ENCODE results near the gene SLC25A52. TPM values are rescaled to one million over a fixed set of nuclear protein-coding genes. Genes with fewer than 3 reads are reported as not detected.

The SLC25A52 gene
- total and polyA plus RNA-seq, 9 of the 15 experiments (the other 6 are each of a cell fraction or from before 2014, with no cell fraction given) = not detected

DNA sequence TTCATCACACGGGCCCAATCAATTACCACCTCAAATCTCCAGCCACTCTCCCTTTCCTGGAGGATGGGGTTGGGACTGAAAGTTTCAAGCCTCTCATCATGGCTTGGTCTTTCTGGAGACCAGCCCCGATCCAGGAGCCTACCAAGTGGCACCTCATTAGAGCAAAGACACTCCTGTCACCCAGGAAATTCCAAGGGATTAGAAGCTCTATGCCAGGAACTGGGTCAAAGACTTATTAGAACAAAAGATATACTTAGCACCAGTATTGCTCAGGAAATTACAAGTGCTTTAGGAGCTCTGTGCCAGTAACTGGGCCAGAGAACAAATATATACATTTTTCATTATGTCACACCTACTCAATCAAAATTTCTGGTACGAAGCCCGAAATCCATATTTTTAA lies 14.3 kb downstream of the SLC25A52 start (continued):
- no peak for TF ChIP-seq TEAD4 (IDR thresholded peaks at IDR 0.05; ENCODE audit: low read length)
- no peak for TF ChIP-seq TEAD4 (CRISPR knock-in tag; IDR thresholded peaks at IDR 0.05; ENCODE audit: borderline replicate concordance)
- no peak for TF ChIP-seq ELF1 (tag; IDR thresholded peaks at IDR 0.05)
- TF ChIP-seq, protein P1, sequence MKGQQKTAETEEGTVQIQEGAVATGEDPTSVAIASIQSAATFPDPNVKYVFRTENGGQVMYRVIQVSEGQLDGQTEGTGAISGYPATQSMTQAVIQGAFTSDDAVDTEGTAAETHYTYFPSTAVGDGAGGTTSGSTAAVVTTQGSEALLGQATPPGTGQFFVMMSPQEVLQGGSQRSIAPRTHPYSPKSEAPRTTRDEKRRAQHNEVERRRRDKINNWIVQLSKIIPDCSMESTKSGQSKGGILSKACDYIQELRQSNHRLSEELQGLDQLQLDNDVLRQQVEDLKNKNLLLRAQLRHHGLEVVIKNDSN (CRISPR knock-in tag; IDR thresholded peaks at IDR 0.05) = no peak
- no peak for TF ChIP-seq TRIM24 (IDR thresholded peaks at IDR 0.05)
- no peak for TF ChIP-seq ZNF12 (CRISPR knock-in tag; IDR thresholded peaks at IDR 0.05)
- TF ChIP-seq, protein P2, sequence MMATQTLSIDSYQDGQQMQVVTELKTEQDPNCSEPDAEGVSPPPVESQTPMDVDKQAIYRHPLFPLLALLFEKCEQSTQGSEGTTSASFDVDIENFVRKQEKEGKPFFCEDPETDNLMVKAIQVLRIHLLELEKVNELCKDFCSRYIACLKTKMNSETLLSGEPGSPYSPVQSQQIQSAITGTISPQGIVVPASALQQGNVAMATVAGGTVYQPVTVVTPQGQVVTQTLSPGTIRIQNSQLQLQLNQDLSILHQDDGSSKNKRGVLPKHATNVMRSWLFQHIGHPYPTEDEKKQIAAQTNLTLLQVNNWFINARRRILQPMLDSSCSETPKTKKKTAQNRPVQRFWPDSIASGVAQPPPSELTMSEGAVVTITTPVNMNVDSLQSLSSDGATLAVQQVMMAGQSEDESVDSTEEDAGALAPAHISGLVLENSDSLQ (IDR thresholded peaks at IDR 0.05) = no peak
- TF ChIP-seq ZNF583 (CRISPR knock-in tag; IDR thresholded peaks at IDR 0.05) = no peak

DNA sequence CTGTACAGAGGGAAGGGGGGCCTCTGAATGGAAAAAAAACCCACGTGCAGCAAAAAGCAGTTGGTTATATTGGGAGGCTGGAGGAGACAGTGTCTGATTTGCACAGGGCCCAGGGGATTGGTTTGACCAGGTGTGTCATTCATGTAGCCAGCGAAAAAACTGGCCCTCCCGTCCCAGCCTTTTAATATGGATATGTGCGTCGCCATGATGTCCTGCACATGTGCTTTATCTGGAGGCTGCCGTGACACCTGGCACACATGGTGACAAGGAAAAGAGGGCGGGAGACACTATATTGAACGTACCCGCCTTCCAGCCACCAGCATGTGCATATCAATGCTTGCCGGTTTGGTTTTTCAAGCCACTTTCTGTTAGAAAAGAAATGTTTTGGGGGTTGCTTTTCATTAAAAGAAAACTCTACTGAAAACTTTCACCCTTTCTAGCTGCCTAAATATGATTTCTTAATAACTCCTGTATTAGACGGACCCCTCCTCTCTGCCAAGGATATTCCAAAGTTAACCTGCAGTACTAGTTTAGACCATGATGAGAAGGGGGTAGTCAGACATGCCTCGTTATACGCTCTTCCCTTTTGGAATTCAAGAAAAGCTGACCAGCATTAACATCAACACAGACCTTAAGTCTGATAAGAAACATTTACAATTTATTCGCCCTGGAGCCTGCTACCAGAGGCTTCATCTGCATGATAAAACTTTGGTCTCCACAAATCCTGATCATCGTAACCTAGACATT lies 16.2 kb downstream of the SLC25A52 start:
- Histone ChIP-seq H3K36me3 (ENCODE audit: control insufficient read depth, insufficient read depth, low read length) (no peaks in the 10 kb centered on the region), H2AFZ (ENCODE audit: low read depth, low read length) (no peak overlapping the region), H3K4me1 (replicated peaks in 1 of 2; ENCODE audit: control insufficient read depth in 2 of 2, insufficient read depth in 2 of 2, low read length in 2 of 2) (no peaks in the 10 kb centered on the region), H3K9me1 (ENCODE audit: control insufficient read depth, insufficient read depth, low read length) (no peaks in the 10 kb centered on the region), H3K79me2 (ENCODE audit: control insufficient read depth, insufficient read depth, low read length) (no peaks in the 10 kb centered on the region), H3K27ac (ENCODE audit: extremely low read depth, low read depth, low read length) (no peak overlapping the region), H3K9ac (ENCODE audit: insufficient read depth in 1 of 2, low read depth in 2 of 2, low read length in 2 of 2) (no peak overlapping the region), H3K9me3 (replicated peaks; ENCODE audit: control insufficient read depth, insufficient read depth, low read depth, low read length) (peaks cover 7% of the 10 kb centered on the region; the same call in 1 of the 2 replicates), H3K4me3 (no peak overlapping the region), H4K20me1 (replicated peaks; ENCODE audit: control insufficient read depth, insufficient read depth, low read length) (no peaks in the 10 kb centered on the region), H3K4me2 (ENCODE audit: insufficient read depth, low read length) (no peak overlapping the region), H3K27me3 (ENCODE audit: control insufficient read depth in 2 of 2, insufficient read depth in 2 of 2, low read length in 2 of 2) (peaks cover 15 to 16% of the 10 kb centered on the region in 2 experiments; a peak in 3 of 5 replicates)
- BruUV-seq (replicated peaks) = no TSS peak
- CTCF ChIA-PET (ENCODE audit: low intra/inter-chr PET ratio) = interaction anchor here (0.6 kb wide), 1 partner anchor 22 kb away, joined by 3 read pairs; no protein-coding TSS in a partner anchor
- intact Hi-C loops (cut with micrococcal nuclease) = no loop called here
- POLR2A ChIA-PET = no interaction called here
- ATAC-seq = no peak
- no peak for DNase-seq (ENCODE audit: extremely low read depth in 1 of 4, low spot score in 3 of 4)
- in situ Hi-C loops (cut with MboI) = loop anchor here (10.0 kb wide), 1 partner anchor 210 kb away; no protein-coding TSS in a partner anchor
- no peak for FAIRE-seq
- WGBS (ENCODE audit: insufficient coverage, low coverage, missing lambda C conversion rate) = 15% methylated on average over 15 of the region's 15 CpGs

Measured in K562 (cell line).